Parathyroid adenoma (tissue), 2 donors: ENCODE measurements around the gene ABCD3.

Experiments used
- H2AFZ ChIP-seq: fragments of 300-600 bp; sonication (generic); one replicate; pipeline ENCODE4 v1.7.0; 2017; ENCODE audit warnings: antibody characterized with exemption, mild to moderate bottlenecking
- H3K27ac ChIP-seq: fragments of 300-600 bp; sonication (generic); one replicate; pipeline ENCODE4 v1.7.0; 2017
- H3K27me3 ChIP-seq: fragments of 300-600 bp; sonication (generic); one replicate; pipeline ENCODE4 v1.7.0; 2017; ENCODE audit warnings: low read length; ENCODE audit not compliant: control insufficient read depth, insufficient read depth
- H3K36me3 ChIP-seq: fragments of 300-600 bp; sonication (generic); one replicate; pipeline ENCODE4 v1.7.0; 2017; ENCODE audit warnings: low read length; ENCODE audit not compliant: control insufficient read depth, insufficient read depth
- H3K4me1 ChIP-seq: fragments of 300-600 bp; sonication (generic); one replicate; pipeline ENCODE4 v1.7.0; 2017; ENCODE audit warnings: control low read depth
- H3K4me2 ChIP-seq: fragments of 300-600 bp; sonication (generic); one replicate; pipeline ENCODE4 v1.7.0; 2017; ENCODE audit warnings: low read length
- H3K4me3 ChIP-seq: fragments of 300-600 bp; sonication (generic); one replicate; pipeline ENCODE4 v1.7.0; 2017; ENCODE audit warnings: low read depth, low read length
- H3K79me2 ChIP-seq: fragments of 300-600 bp; sonication (generic); one replicate; pipeline ENCODE4 v1.7.0; 2017; ENCODE audit warnings: control low read depth
- H3K9ac ChIP-seq: fragments of 300-600 bp; sonication (generic); one replicate; pipeline ENCODE4 v1.7.0; 2017; ENCODE audit warnings: mild to moderate bottlenecking
- H3K9me3 ChIP-seq: fragments of 300-600 bp; sonication (generic); one replicate; pipeline ENCODE4 v1.7.0; 2017; ENCODE audit warnings: low read length; ENCODE audit not compliant: control insufficient read depth
- CTCF ChIP-seq: fragments of 300-600 bp; sonication (generic); IDR thresholded peaks from one replicate; pipeline ENCODE4 v1.7.0; 2017; ENCODE audit warnings: antibody characterized with exemption, mild to moderate bottlenecking
- donor health status: primary hyperparathyroidism.

The ABCD3 gene

GRCh38 chr1:94389298-94389697, 28.9 kb upstream of the ABCD3 start:
- Histone ChIP-seq H3K79me2 (no peaks in the 10 kb centered on the region), H3K27ac (no peak overlapping the region), H3K4me1 (no peaks in the 10 kb centered on the region), H3K4me3 (no peak overlapping the region), H3K36me3 (no peaks in the 10 kb centered on the region), H3K4me2 (no peak overlapping the region), H3K9me3 (no peaks in the 10 kb centered on the region), H2AFZ (no peak overlapping the region), H3K27me3 (no peaks in the 10 kb centered on the region), H3K9ac (no peak overlapping the region)
- TF ChIP-seq CTCF: no peak

DNA sequence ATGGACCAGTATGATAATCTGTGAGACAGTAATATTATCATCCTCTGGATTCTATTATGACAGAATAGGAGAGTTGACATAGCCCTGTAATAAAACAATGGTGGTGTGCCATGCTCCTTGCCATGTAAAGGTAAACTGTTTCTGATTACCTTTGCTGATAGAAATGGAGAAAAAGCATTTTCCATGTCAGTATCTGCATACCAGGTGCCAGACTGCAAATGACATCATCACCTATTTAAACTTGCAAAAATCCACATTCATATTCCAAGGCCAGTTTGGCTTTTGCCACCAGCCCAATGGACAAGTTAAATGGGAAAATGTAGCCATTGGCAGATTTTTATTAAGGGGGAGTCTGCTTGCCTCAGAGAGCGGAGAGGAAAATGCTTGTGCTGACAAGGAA, 23.9 kb upstream of the ABCD3 start:
- H3K36me3 ChIP-seq: no peaks in the 10 kb centered on the region
- H2AFZ ChIP-seq: no peak overlapping the region
- no peaks in the 10 kb centered on the region for H3K27me3 ChIP-seq
- no peak overlapping the region for H3K27ac ChIP-seq
- H3K4me1 ChIP-seq: no peaks in the 10 kb centered on the region
- no peaks in the 10 kb centered on the region for H3K9me3 ChIP-seq
- H3K4me2 ChIP-seq: no peak overlapping the region
- H3K4me3 ChIP-seq: no peak overlapping the region
- no peak overlapping the region for H3K9ac ChIP-seq
- no peak for TF ChIP-seq CTCF
- H3K79me2 ChIP-seq: no peaks in the 10 kb centered on the region

- no peaks in the 10 kb centered on the region for H3K9me3 ChIP-seq
- no peak for TF ChIP-seq CTCF
- H3K27me3 ChIP-seq: no peaks in the 10 kb centered on the region
- H2AFZ ChIP-seq: no peak overlapping the region
- H3K36me3 ChIP-seq: no peaks in the 10 kb centered on the region
- no peaks in the 10 kb centered on the region for H3K79me2 ChIP-seq
- no peaks in the 10 kb centered on the region for H3K4me1 ChIP-seq
- H3K4me2 ChIP-seq: no peak overlapping the region
- H3K27ac ChIP-seq: no peak overlapping the region
- no peak overlapping the region for H3K9ac ChIP-seq
- no peak overlapping the region for H3K4me3 ChIP-seq
Observed at GRCh38 chr1:94395231-94395630, 23.0 kb upstream of the ABCD3 start.

DNA sequence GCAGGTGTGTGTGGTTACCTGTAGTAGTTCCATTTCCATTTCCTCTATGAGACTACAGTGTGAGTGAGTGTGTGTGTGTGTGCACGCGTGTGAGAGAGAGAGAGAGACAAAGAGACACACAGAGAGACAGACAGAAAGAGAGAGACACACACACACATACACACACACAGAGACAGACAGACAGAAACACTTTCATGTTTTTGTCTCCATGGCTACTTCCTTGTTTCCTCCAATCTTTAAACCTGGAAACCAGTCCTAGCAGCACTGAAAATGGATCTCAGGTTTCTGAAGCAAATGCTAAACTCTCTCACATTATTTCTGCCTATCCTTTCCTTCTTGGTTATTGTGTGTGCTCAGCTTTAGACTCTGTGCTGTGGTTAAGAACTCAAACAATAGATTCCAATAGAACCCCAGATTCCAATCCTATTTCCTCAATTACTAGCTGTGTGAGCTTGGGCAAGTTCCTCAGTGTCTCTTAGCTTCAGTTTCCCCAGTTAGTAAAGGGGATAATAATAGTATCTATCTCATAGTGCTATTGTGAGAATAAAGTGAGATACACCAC, 22.4 kb upstream of the ABCD3 start:
- Histone ChIP-seq H3K4me2 (no peak overlapping the region), H3K4me3 (no peak overlapping the region), H3K4me1 (no peaks in the 10 kb centered on the region), H3K27ac (no peak overlapping the region), H3K9me3 (no peaks in the 10 kb centered on the region), H3K9ac (no peak overlapping the region), H3K27me3 (no peaks in the 10 kb centered on the region), H2AFZ (no peak overlapping the region), H3K79me2 (no peaks in the 10 kb centered on the region), H3K36me3 (no peaks in the 10 kb centered on the region)
- TF ChIP-seq CTCF: no peak

DNA sequence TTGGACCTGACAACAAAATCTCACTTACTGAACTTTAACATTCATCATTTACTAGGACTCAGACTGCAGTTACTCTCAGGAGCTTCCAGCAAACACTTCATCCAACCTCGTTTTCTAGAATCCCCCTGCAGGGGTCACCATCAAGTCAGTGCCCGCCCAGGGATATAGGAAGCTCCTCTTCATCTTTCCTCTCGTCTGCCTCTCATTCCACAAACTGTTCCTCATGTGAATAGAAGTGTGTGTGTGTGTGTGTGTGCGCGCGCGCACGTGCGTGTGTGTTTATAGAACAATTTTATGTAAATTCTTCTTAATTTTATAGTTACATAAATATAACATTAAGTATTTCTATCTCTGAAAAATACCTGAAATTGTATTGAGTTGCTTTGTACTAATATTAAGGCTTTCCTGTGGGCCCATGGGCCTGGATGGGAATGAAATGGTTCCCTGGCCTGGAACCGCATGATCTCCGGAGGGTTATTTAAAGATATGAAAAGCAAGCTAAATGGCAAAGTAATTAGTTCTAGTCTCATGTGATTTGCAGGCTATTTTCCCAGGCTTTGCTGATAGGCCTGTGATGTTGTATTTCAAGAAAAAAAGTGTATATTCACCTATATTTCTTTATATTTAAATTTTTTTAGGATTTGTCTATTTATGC, 21.7 kb upstream of the ABCD3 start:
- Histone ChIP-seq H3K79me2 (no peaks in the 10 kb centered on the region), H3K27ac (no peak overlapping the region), H2AFZ (no peak overlapping the region), H3K27me3 (no peaks in the 10 kb centered on the region), H3K9ac (no peak overlapping the region), H3K4me3 (no peak overlapping the region), H3K9me3 (no peaks in the 10 kb centered on the region), H3K4me1 (no peaks in the 10 kb centered on the region), H3K36me3 (no peaks in the 10 kb centered on the region), H3K4me2 (no peak overlapping the region)
- no peak for TF ChIP-seq CTCF
